H1 (cell line): Measurements from ENCODE around the gene DAPK2. TPM values are rescaled to one million over a fixed set of nuclear protein-coding genes. Genes with fewer than 3 reads are reported as not detected.

Experiments used
- RAD21 ChIP-seq, 2 experiments: IDR thresholded peaks in 1 of 2; conservative IDR thresholded peaks in 1 of 2; 2 replicates each; pipeline ENCODE4 v1.6.1; 2011; ENCODE audit warnings: low read depth in 2 of 2, low read length in 2 of 2, improper control_type of control experiment in 1 of 2, inconsistent platforms in 1 of 2, mild to moderate bottlenecking in 1 of 2, moderate library complexity in 1 of 2
- RNF2 ChIP-seq: fragments of 200-900, 300-1000 bp; sonication (generic); IDR thresholded peaks from 2 replicates; pipeline ENCODE4 v1.7.1; 2016; ENCODE audit warnings: borderline replicate concordance, low read depth, mild to moderate bottlenecking, antibody characterized with exemption, low read length; ENCODE audit not compliant: poor library complexity, severe bottlenecking; ENCODE audit errors: missing control alignments
- TAF7 ChIP-seq: optimal IDR thresholded peaks from 2 replicates; pipeline ENCODE3; 2011; ENCODE audit warnings: low read depth, mild to moderate bottlenecking, inconsistent platforms, low read length, moderate library complexity, borderline replicate concordance
- YY1 ChIP-seq: IDR thresholded peaks from 2 replicates; pipeline ENCODE4 v1.6.1; 2011; ENCODE audit warnings: low read depth, mild to moderate bottlenecking, low read length
- polyA plus RNA-seq, 7 experiments: library from polyadenylated mRNA; depleted of rRNA in 3 of 7; stranded (reverse) in 5 of 7; unstranded in 2 of 7; fragments of >200 nt in 5 of 7; fragments of 200-250 nt in 2 of 7; gene quantifications; 1 replicate in 5 of 7; 2 replicates in 1 of 7; 4 replicates in 1 of 7; pipeline versions ENCODE4 v1.2.1 to v1.2.3, GENCODE V29; 2011 to 2013; ENCODE audit warnings: missing spikeins in 2 of 7, mixed read lengths in 2 of 7
- total RNA-seq: library from RNA; stranded (reverse); fragmentation: NEBNext Ultra II Directional; extraction: Animal tissue kit (Norgen Biotek cat#: 25700); gene quantifications from 2 replicates; pipeline ENCODE4 v1.2.1, GENCODE V29; 2021
- TF ChIP-seq, protein P1 (sequence below): IDR thresholded peaks from 2 replicates; pipeline ENCODE4 v1.6.1; 2011; ENCODE audit warnings: low read depth, mild to moderate bottlenecking, low read length; ENCODE audit not compliant: insufficient read depth

Gene DAPK2
- total and polyA plus RNA-seq, 2 of the 8 experiments (the other 6 are each of a cell fraction or from before 2014, with no cell fraction given), result 1.8 to 2.9 TPM

DNA sequence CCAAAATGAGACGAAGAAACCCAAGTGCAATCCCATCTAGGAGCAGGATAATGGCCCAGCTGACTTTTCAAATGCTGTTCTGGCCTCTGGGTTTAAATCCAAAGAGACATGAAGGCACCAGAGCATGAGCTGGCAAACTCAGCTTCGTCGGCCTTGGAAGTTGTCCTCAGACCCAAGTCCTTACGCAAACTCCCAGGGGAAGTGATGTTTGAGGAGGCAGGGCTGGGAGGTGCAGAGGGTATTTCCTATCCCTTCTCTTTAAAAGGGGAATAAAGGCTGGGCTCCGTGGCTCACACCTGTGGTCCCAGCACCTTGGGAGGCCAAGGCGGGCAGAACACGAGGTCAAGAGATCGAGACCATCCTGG is 143.6 kb downstream of the DAPK2 start (continued):
- TF ChIP-seq RNF2, result no peak
- TF ChIP-seq, protein P1, sequence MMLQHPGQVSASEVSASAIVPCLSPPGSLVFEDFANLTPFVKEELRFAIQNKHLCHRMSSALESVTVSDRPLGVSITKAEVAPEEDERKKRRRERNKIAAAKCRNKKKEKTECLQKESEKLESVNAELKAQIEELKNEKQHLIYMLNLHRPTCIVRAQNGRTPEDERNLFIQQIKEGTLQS, result no peak
- TF ChIP-seq RAD21 (IDR thresholded peaks at IDR 0.05 in 1 of 2, conservative IDR thresholded peaks at IDR 0.05 in 1 of 2; ENCODE audit: low read depth in 2 of 2, low read length in 2 of 2), result no peak
- no peak for TF ChIP-seq TAF7
- TF ChIP-seq YY1, result no peak
- TF ChIP-seq, all 59 proteins: peak for 0
